ENCODE measurements around the gene CELF2. TPM values are rescaled to one million over a fixed set of nuclear protein-coding genes. Genes with fewer than 3 reads are reported as not detected.

Gene CELF2
- total and polyA plus RNA-seq, 2 of the 4 experiments (the other 2 are of a cell fraction): 3.5 to 6.6 TPM

- 60% methylated on average over 1 of the region's 12 CpGs; no CpG with 5 or more reads in 1 of the 2 experiments for WGBS, 2 experiments (ENCODE audit: extremely low coverage in 2 of 2, insufficient read length in 1 of 2)
- ATAC-seq (ENCODE audit: low read depth) (no peak), DNase-seq (no peak)
- Histone ChIP-seq H2BK15ac (ENCODE audit: low read depth, low read length) (no peak overlapping the region), H3K9me1 (ENCODE audit: insufficient read depth, low read length) (no peaks in the 10 kb centered on the region), H3K18ac (ENCODE audit: low read depth, low read length) (no peak overlapping the region), H2BK120ac (ENCODE audit: low read depth, low read length) (no peak overlapping the region), H3K9ac (ENCODE audit: low read depth, low read length) (no peak overlapping the region), H2AK5ac (ENCODE audit: low read depth, low read length) (no peak overlapping the region), H3K27me3 (ENCODE audit: control insufficient read depth, insufficient read depth, low read length) (no peaks in the 10 kb centered on the region), H3K4me2 (ENCODE audit: low read depth, low read length) (no peak overlapping the region), H4K8ac (ENCODE audit: low read depth in 2 of 2, low read length in 2 of 2) (no peak overlapping the region), H3K4me3 (ENCODE audit: insufficient read depth, low read depth, low read length) (no peak overlapping the region), H2BK20ac (ENCODE audit: low read depth, low read length) (no peak overlapping the region), H3K79me1 (ENCODE audit: low read depth in 1 of 2, low read length in 2 of 2) (no peaks in the 10 kb centered on the region), H4K5ac (ENCODE audit: low read depth, low read length) (no peak overlapping the region), H4K91ac (ENCODE audit: insufficient read depth, low read depth, low read length) (no peak overlapping the region), H3K36me3 (ENCODE audit: control insufficient read depth, insufficient read depth, low read length) (no peaks in the 10 kb centered on the region), H3K23ac (ENCODE audit: low read depth, low read length) (no peak overlapping the region), H3K14ac (replicated peaks; ENCODE audit: low read depth, low read length) (no peak overlapping the region), H2AK9ac (replicated peaks; ENCODE audit: low read depth, low read length, poor library complexity) (no peak overlapping the region), H3K4ac (ENCODE audit: low read depth, low read length) (no peak overlapping the region), H2AFZ (replicated peaks; ENCODE audit: low read length, poor library complexity) (no peak overlapping the region), H4K20me1 (ENCODE audit: insufficient read depth, low read length) (no peaks in the 10 kb centered on the region), H3K27ac (ENCODE audit: insufficient read depth, low read length) (no peak overlapping the region), H2BK5ac (ENCODE audit: low read depth, low read length, poor library complexity, severe bottlenecking) (no peak overlapping the region), H3K56ac (ENCODE audit: extremely low read depth, insufficient read depth, low read length) (no peak overlapping the region), H3K9me3 (ENCODE audit: control insufficient read depth, insufficient read depth, low read length) (no peaks in the 10 kb centered on the region), H3K4me1 (ENCODE audit: control insufficient read depth, insufficient read depth, low read length) (peaks cover 2% of the 10 kb centered on the region; the same call in 1 of the 2 replicates)
- dilution Hi-C loops (cut with HindIII; ENCODE audit: low sequenced_read_pairs, unreplicated experiment): no loop called here
- ChIA-PET POLR2A (ENCODE audit: unreplicated experiment) (no interaction called here), CTCF (no interaction called here)
- intact Hi-C loops (cut with micrococcal nuclease): no loop called here
- BruUV-seq (replicated peaks): no TSS peak
- in situ Hi-C loops (cut with MboI; ENCODE audit: low sequenced_read_pairs): no loop called here
- TF ChIP-seq CTCF (conservative IDR thresholded peaks at IDR 0.05; ENCODE audit: low read depth, low read length) (no peak), BHLHE40 (IDR thresholded peaks at IDR 0.05; ENCODE audit: low read depth, low read length) (no peak), SMC3 (IDR thresholded peaks at IDR 0.05; ENCODE audit: low read depth, low read length) (no peak), POLR2A (IDR thresholded peaks at IDR 0.05; ENCODE audit: low read depth, low read length) (no peak), MXI1 (IDR thresholded peaks at IDR 0.05; ENCODE audit: borderline replicate concordance, low read depth, low read length) (no peak), USF2 (IDR thresholded peaks at IDR 0.05; ENCODE audit: low read depth, low read length) (no peak)
Observed at GRCh38 chr10:11156480-11156879, 138.8 kb downstream of the CELF2 start.
